Thoracic aorta (tissue), 2 donors: ENCODE data around the gene PDS5A. TPM values are rescaled to one million over a fixed set of nuclear protein-coding genes. Genes with fewer than 3 reads are reported as not detected.
"Not testable (repeated sequence)": the region's sequence is repeated elsewhere in the genome, so short reads cannot be mapped to it uniquely, and the experiment has no call there.

Experiments used
- ATAC-seq: fragments of 150-250 bp; one replicate; pipeline ENCODE4 v1.8.0; 2017; ENCODE audit warnings: low read depth; ENCODE audit not compliant: insufficient number of reproducible peaks, low FRiP score
- DNase-seq: peaks from one replicate; pipeline ENCODE4 v3.0.0-alpha.2; 2020; ENCODE audit warnings: low spot score
- H3K27ac ChIP-seq, 2 donors: fragments of 200-600 bp; sonication (generic); 1 replicate in 1 of 2; 2 replicates in 1 of 2; pipeline ENCODE4 v1.5.1; 2016; ENCODE audit warnings: mild to moderate bottlenecking in 2 of 2, moderate library complexity in 2 of 2
- H3K27me3 ChIP-seq: fragments of 200-600 bp; sonication (generic); replicated peaks from 2 replicates; pipeline ENCODE4 v1.6.0; 2016; ENCODE audit warnings: mild to moderate bottlenecking; ENCODE audit not compliant: insufficient read depth
- H3K36me3 ChIP-seq: fragments of 200-600 bp; sonication (generic); one replicate; pipeline ENCODE4 v1.5.1; 2016
- H3K4me1 ChIP-seq, 2 donors: fragments of 200-600 bp; sonication (generic); 1 replicate in 1 of 2; 2 replicates in 1 of 2; pipeline versions ENCODE4 v1.5.1 to v1.6.0; 2016; ENCODE audit warnings: low read depth in 2 of 2, mild to moderate bottlenecking in 1 of 2; ENCODE audit not compliant: control insufficient read depth in 1 of 2
- H3K4me3 ChIP-seq: fragments of 200-600 bp; sonication (generic); 2 replicates; pipeline ENCODE4 v1.5.1; 2016; ENCODE audit warnings: mild to moderate bottlenecking
- H3K9me3 ChIP-seq: fragments of 200-600 bp; sonication (generic); 2 replicates; pipeline ENCODE4 v1.5.1; 2016
- CTCF ChIP-seq: fragments of 200-600 bp; sonication (generic); IDR thresholded peaks from one replicate; pipeline ENCODE4 v1.5.1; 2019; ENCODE audit warnings: antibody characterized with exemption
- total RNA-seq, 2 donors: library from RNA; depleted of rRNA; stranded (reverse); fragments of >200 nt; gene quantifications; one replicate each; pipeline versions ENCODE4 v1.1.0 to v1.2.3, GENCODE V29; 2016

Gene PDS5A
- total RNA-seq, 2 donors from 2014 or later: 56.3 to 72.4 TPM

GRCh38 chr4:39846705-39847104 lies 131.0 kb downstream of the PDS5A start:
- ATAC-seq (no peak), DNase-seq (no peak)
- no peaks in the 10 kb centered on the region for H3K27me3 ChIP-seq
- no peaks in the 10 kb centered on the region for H3K4me1 ChIP-seq
- H3K4me3 ChIP-seq: no peak overlapping the region
- TF ChIP-seq CTCF: no peak
- H3K27ac ChIP-seq: no peak overlapping the region
- H3K36me3 ChIP-seq: peaks cover 5% of the 10 kb centered on the region
- H3K9me3 ChIP-seq: no peaks in the 10 kb centered on the region

DNA sequence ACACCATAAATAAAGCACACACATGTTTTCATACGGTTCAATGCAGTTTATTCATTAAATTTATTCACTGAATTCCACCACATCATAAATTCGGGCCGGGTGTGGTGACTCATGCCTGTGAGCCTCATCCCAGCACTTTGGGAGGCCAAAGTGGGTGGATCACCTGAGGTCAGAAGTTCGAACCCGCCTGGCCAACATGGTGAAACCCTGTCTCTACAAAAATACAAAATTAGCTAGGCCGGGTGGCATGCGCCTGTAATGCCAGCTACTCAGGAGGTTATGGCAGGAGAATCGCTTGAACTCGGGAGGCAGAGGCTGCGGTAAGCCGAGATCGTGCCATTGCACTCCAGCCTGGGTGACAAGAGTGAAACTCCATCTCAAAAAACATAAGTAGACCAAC lies 131.6 kb downstream of the PDS5A start:
- no peak for ATAC-seq
- Histone ChIP-seq H3K27me3 (no peaks in the 10 kb centered on the region), H3K4me3 (no peak overlapping the region), H3K4me1 (no peaks in the 10 kb centered on the region), H3K27ac (no peak overlapping the region), H3K9me3 (no peaks in the 10 kb centered on the region), H3K36me3 (peaks cover 9% of the 10 kb centered on the region)
- DNase-seq: no peak
- no peak for TF ChIP-seq CTCF

DNA sequence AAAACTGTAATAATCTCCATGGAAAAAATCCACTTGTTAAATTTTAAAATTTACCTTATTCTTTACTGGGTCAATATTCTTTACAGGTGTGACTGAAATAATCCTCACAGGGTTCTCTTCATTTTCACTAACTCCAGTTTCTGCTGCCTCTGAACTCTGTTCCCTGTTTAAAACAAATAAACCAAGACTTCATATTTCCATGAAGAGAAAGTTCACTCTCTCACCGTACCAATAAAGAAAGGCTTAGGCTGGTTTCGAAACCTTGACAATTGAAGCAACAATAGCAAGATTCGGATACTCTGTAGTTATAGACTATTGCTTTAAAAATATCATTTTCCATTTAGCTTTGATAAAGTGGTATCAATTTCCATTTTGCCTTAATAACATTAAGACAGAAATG lies 135.8 kb downstream of the PDS5A start:
- ATAC-seq (no peak), DNase-seq (no peak)
- H3K27ac ChIP-seq: no peak overlapping the region
- no peaks in the 10 kb centered on the region for H3K4me1 ChIP-seq
- peaks cover 34% of the 10 kb centered on the region for H3K36me3 ChIP-seq
- no peaks in the 10 kb centered on the region for H3K9me3 ChIP-seq
- no peak overlapping the region for H3K4me3 ChIP-seq
- no peak for TF ChIP-seq CTCF
- no peaks in the 10 kb centered on the region for H3K27me3 ChIP-seq

- not testable (repeated sequence) for H3K4me1 ChIP-seq, DNase-seq, H3K27me3 ChIP-seq, H3K27ac ChIP-seq, ATAC-seq, H3K9me3 ChIP-seq, H3K4me3 ChIP-seq
- peaks cover 42% of the 10 kb centered on the region for H3K36me3 ChIP-seq
These were observed 137.2 kb downstream of the PDS5A start for GRCh38 chr4:39840516-39840915.

DNA sequence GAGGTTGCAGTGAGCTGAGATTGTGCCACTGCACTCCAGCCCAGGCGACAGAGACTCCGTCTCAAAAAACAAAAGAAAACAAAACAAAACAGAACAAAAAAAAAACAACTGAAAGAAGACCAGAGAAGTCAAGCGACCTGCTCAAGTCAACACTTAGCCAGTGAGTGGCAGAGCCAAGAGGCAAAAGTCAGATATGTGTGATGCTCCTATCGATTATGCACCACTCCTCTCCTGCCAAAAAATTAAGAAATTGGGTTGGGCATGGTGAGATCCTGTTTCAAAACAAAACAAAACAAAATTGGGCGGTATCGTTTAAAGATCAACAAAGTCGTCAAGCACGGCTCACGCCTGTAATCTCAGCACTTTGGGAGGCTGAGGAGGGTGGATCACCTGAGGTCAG lies 137.7 kb downstream of the PDS5A start:
- peaks cover 46% of the 10 kb centered on the region for H3K36me3 ChIP-seq
- no peaks in the 10 kb centered on the region for H3K9me3 ChIP-seq
- no peak for TF ChIP-seq CTCF
- H3K27ac ChIP-seq: no peak overlapping the region
- no peaks in the 10 kb centered on the region for H3K4me1 ChIP-seq
- ATAC-seq: no peak
- DNase-seq: no peak
- no peak overlapping the region for H3K4me3 ChIP-seq
- H3K27me3 ChIP-seq: no peaks in the 10 kb centered on the region

DNA sequence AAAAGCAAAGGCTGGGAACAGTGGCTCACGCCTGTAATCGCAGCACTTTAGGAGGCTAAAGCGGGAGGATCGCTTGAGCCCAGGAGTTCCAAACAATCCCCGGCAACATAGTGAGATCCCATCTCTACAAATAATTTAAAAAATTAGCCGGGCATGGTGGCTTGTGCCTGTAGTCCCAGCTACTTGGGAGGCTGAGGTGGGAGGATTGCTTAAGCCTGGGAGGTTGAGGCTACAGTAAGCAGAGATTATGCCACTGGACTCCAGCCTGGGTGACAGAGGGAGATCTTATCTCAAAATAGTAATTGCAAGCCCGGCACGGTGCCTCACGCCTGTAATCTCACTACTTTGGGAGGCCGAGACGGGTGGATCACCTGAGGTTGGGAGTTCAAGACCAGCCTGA lies 139.3 kb downstream of the PDS5A start:
- H3K27ac ChIP-seq, H3K4me3 ChIP-seq, H3K27me3 ChIP-seq, H3K9me3 ChIP-seq, H3K4me1 ChIP-seq, DNase-seq, ATAC-seq: not testable (repeated sequence)
- peaks cover 50% of the 10 kb centered on the region for H3K36me3 ChIP-seq
